ENCODE data around the gene CGB5. TPM values are rescaled to one million over a fixed set of nuclear protein-coding genes. Genes with fewer than 3 reads are reported as not detected.
"Not testable (repeated sequence)": the region's sequence is repeated elsewhere in the genome, so short reads cannot be mapped to it uniquely, and the experiment has no call there.

Gene CGB5
- total RNA-seq = not detected

GRCh38 chr19:49043548-49043947 is at the start of gene CGB5:
CGB5 (plus strand) TSS chr19:49043848; CDS start chr19:49044210, 362 bp downstream.
- H3K36me3 ChIP-seq (replicated peaks in 1 of 2; ENCODE audit: insufficient read depth in 1 of 2, low read depth in 2 of 2); ATAC-seq; H3K27me3 ChIP-seq; H3K4me1 ChIP-seq; H3K9me3 ChIP-seq; H3K4me3 ChIP-seq; DNase-seq; intact Hi-C loops (cut with DNase I); H3K27ac ChIP-seq: not testable (repeated sequence)
- WGBS, 2 donors = 67% methylated on average over 8 of the region's 15 CpGs; no CpG with 5 or more reads in 1 of the 2 donors

- Histone ChIP-seq H3K36me3 (replicated peaks in 1 of 2; ENCODE audit: insufficient read depth in 1 of 2, low read depth in 2 of 2) (no peaks in the 10 kb centered on the region), H3K9me3 (no peaks in the 10 kb centered on the region), H3K27me3 (no peaks in the 10 kb centered on the region), H3K4me3 (peak overlapping the region; percentile 35 to 51), H3K4me1 (peaks cover 26% of the 10 kb centered on the region), H3K27ac (peak overlapping the region; percentile 85 to 95 (median 89))
- no peak for DNase-seq
- intact Hi-C loops (cut with DNase I) = no loop called here
- no peak for ATAC-seq
- TF ChIP-seq CTCF (IDR thresholded peaks at IDR 0.05) = no peak
- TF ChIP-seq POLR2A (IDR thresholded peaks at IDR 0.05) = no peak
- 0% methylated on average over 11 to 13 of the region's 13 CpGs for WGBS, 2 donors
Observed at GRCh38 chr19:48994035-48994386, 49.6 kb upstream of the CGB5 start.

- intact Hi-C loops (cut with DNase I) = no loop called here
- Histone ChIP-seq H3K27me3 (no peaks in the 10 kb centered on the region), H3K36me3 (replicated peaks in 1 of 2; ENCODE audit: insufficient read depth in 1 of 2, low read depth in 2 of 2) (no peaks in the 10 kb centered on the region), H3K4me3 (no peak overlapping the region), H3K9me3 (no peaks in the 10 kb centered on the region), H3K4me1 (peaks cover 11% of the 10 kb centered on the region), H3K27ac (no peak overlapping the region)
- peak in 4 of 7 experiments; percentile 19 to 35 (median 26) for TF ChIP-seq CTCF (IDR thresholded peaks at IDR 0.05)
- no peak for TF ChIP-seq POLR2A (IDR thresholded peaks at IDR 0.05)
- ATAC-seq (no peak), DNase-seq (peak; percentile 32 to 63 (median 52))
- 45% methylated on average over 5 of the region's 5 CpGs; no CpG with 5 or more reads in 1 of the 2 donors for whole genome bisulfite sequencing, 2 donors
Observed at GRCh38 chr19:48997972-48998371, 45.7 kb upstream of the CGB5 start.

- 46 to 68% methylated on average over 10 to 16 of the region's 16 CpGs for WGBS, 2 donors
- ATAC-seq (peak; percentile 63), DNase-seq (peak; percentile 51 to 67 (median 57))
- no peaks in the 10 kb centered on the region for H3K9me3 ChIP-seq
- no peak overlapping the region for H3K4me3 ChIP-seq
- intact Hi-C loops (cut with DNase I) = no loop called here
- no peaks in the 10 kb centered on the region for H3K27me3 ChIP-seq
- peaks cover 4% of the 10 kb centered on the region for H3K4me1 ChIP-seq
- H3K36me3 ChIP-seq (replicated peaks in 1 of 2; ENCODE audit: insufficient read depth in 1 of 2, low read depth in 2 of 2) = peaks cover 0 to 8% of the 10 kb centered on the region in 2 donors
- TF ChIP-seq POLR2A (IDR thresholded peaks at IDR 0.05) (no peak), CTCF (IDR thresholded peaks at IDR 0.05) (peak; percentile 43 to 62 (median 54))
- no peak overlapping the region for H3K27ac ChIP-seq
Observed at GRCh38 chr19:48999481-49000325, 43.9 kb upstream of the CGB5 start.

- H3K4me1 ChIP-seq = no peaks in the 10 kb centered on the region
- no peak overlapping the region for H3K27ac ChIP-seq
- H3K9me3 ChIP-seq = no peaks in the 10 kb centered on the region
- 96 to 97% methylated on average over 15 of the region's 15 CpGs for WGBS, 2 donors
- DNase-seq = no peak
- intact Hi-C loops (cut with DNase I) = no loop called here
- no peak for ATAC-seq
- peaks cover 0 to 18% of the 10 kb centered on the region in 2 donors for H3K36me3 ChIP-seq (replicated peaks in 1 of 2; ENCODE audit: insufficient read depth in 1 of 2, low read depth in 2 of 2)
- no peak overlapping the region for H3K4me3 ChIP-seq
- H3K27me3 ChIP-seq = no peaks in the 10 kb centered on the region
- TF ChIP-seq POLR2A (IDR thresholded peaks at IDR 0.05) (no peak), CTCF (IDR thresholded peaks at IDR 0.05) (no peak)
Observed at GRCh38 chr19:49004133-49004532, 39.5 kb upstream of the CGB5 start.
